ENCODE data around the gene HUNK. TPM values are rescaled to one million over a fixed set of nuclear protein-coding genes. Genes with fewer than 3 reads are reported as not detected.

Gene HUNK
- total and polyA plus RNA-seq, 2 of the 8 experiments (the other 6 are each of a cell fraction or from before 2014, with no cell fraction given) = 1.9 to 10.2 TPM

- POLR2A ChIA-PET (ENCODE audit: partially characterized antibody) = no interaction called here
- Histone ChIP-seq H3K79me2 (ENCODE audit: control insufficient read depth in 1 of 2, insufficient read depth in 2 of 2, low read length in 2 of 2) (peaks cover 0 to 9% of the 10 kb centered on the region in 2 experiments; a peak in 1 of 4 replicates), H3K4me2 (ENCODE audit: insufficient read depth in 1 of 2, low read depth in 2 of 2, low read length in 2 of 2) (no peak overlapping the region), H3K56ac (replicated peaks; ENCODE audit: insufficient read length, low read depth, low read length) (no peak overlapping the region), H4K8ac (ENCODE audit: extremely low read depth, insufficient read depth, low read length) (no peak overlapping the region), H3K18ac (ENCODE audit: extremely low read depth, low read length) (no peak overlapping the region), H2BK5ac (ENCODE audit: low read depth, low read length) (no peak overlapping the region), H3K27me3 (replicated peaks in 1 of 4; ENCODE audit: control insufficient read depth in 3 of 4, extremely low read depth in 1 of 4, insufficient read depth in 3 of 4, low read length in 3 of 4) (no peaks in the 10 kb centered on the region), H3K23me2 (ENCODE audit: low read depth, low read length) (no peaks in the 10 kb centered on the region; the same call in 1 of the 2 replicates), H3K9ac (replicated peaks in 1 of 4; ENCODE audit: extremely low read depth in 1 of 4, low read depth in 3 of 4, low read length in 3 of 4) (no peak overlapping the region), H2BK12ac (ENCODE audit: low read depth, low read length) (no peak overlapping the region), H3K4ac (replicated peaks; ENCODE audit: insufficient read length, low read depth, low read length) (no peak overlapping the region), H3K9me3 (ENCODE audit: insufficient read depth in 2 of 2, low read depth in 1 of 2, low read length in 1 of 2) (no peaks in the 10 kb centered on the region), H3K79me1 (ENCODE audit: low read depth, low read length) (peaks cover 4% of the 10 kb centered on the region; the same call in 1 of the 2 replicates), H2BK20ac (ENCODE audit: low read length) (no peak overlapping the region), H3K23ac (ENCODE audit: insufficient read length) (no peak overlapping the region), H3K27ac (ENCODE audit: low read depth, low read length) (no peak overlapping the region), H4K5ac (ENCODE audit: insufficient read length, low read depth, low read length) (no peak overlapping the region), H3K4me1 (replicated peaks in 1 of 4; ENCODE audit: control insufficient read depth in 3 of 4, insufficient read depth in 4 of 4, low read length in 3 of 4) (peaks cover 10 to 25% (median 23%) of the 10 kb centered on the region in 4 experiments; a peak in 6 of 7 replicates), H3K14ac (ENCODE audit: insufficient read length) (no peak overlapping the region), H2BK120ac (replicated peaks; ENCODE audit: low read depth, low read length) (no peak overlapping the region), H3K4me3 (ENCODE audit: extremely low read depth in 1 of 4, insufficient read depth in 2 of 4, low read depth in 3 of 4, low read length in 4 of 4) (no peak overlapping the region), H3K36me3 (ENCODE audit: control insufficient read depth in 2 of 4, insufficient read depth in 4 of 4, low read length in 3 of 4) (no peaks in the 10 kb centered on the region), H2AFZ (ENCODE audit: low read length) (no peak overlapping the region), H4K20me1 (replicated peaks in 1 of 2; ENCODE audit: control insufficient read depth in 1 of 2, insufficient read depth in 2 of 2, low read length in 2 of 2) (no peaks in the 10 kb centered on the region), H4K91ac (replicated peaks; ENCODE audit: insufficient read length, low read length) (no peak overlapping the region), H2AK5ac (ENCODE audit: low read depth, low read length) (no peak overlapping the region), H2BK15ac (ENCODE audit: low read length) (no peak overlapping the region)
- WGBS, 2 experiments (ENCODE audit: extremely low coverage in 1 of 2, insufficient coverage in 1 of 2, insufficient read length in 1 of 2, insufficient replicate concordance in 2 of 2, low coverage in 1 of 2, low lambda C conversion rate in 2 of 2, missing lambda C conversion rate in 1 of 2) = 89% methylated on average over 3 of the region's 3 CpGs; no CpG with 5 or more reads in 1 of the 2 experiments
- FAIRE-seq (no peak), DNase-seq (ENCODE audit: low read depth in 1 of 2, low spot score in 2 of 2) (no peak)
- CTCF ChIA-PET (ENCODE audit: partially characterized antibody) = interaction anchor here (3.6 kb wide), 1 partner anchor 36 kb away, joined by 12 read pairs; no protein-coding TSS in a partner anchor
Observed at GRCh38 chr21:31897311-31897710, 24.5 kb downstream of the HUNK start.
